B cell (primary cell): ENCODE data around the gene ZNF462. TPM values are rescaled to one million over a fixed set of nuclear protein-coding genes. Genes with fewer than 3 reads are reported as not detected.

Experiments used
- ATAC-seq: fragments of 200-7000 bp; cut with Tn5 transposase; one replicate; pipeline ENCODE4 v1.10.0; 2021; ENCODE audit warnings: low read depth, mild to moderate bottlenecking, moderate number of reproducible peaks, moderate library complexity
- CTCF ChIA-PET: fragments of 350-600 bp; sonication (Branson Sonifier 250); formaldehyde crosslinking; loops from one replicate; lab custom pipeline; 2021; ENCODE audit warnings: antibody characterized with exemption, inconsistent platforms; lab: Charles Lee
- POLR2A ChIA-PET: fragments of 350-600 bp; sonication (Branson Sonifier 250); formaldehyde crosslinking; loops from one replicate; lab custom pipeline; 2021; ENCODE audit warnings: antibody characterized with exemption; lab: Charles Lee
- DNase-seq: peaks from one replicate; pipeline ENCODE4 v3.0.0; 2013
- H2AFZ ChIP-seq: 2 replicates; pipeline ENCODE4 v1.6.1; 2012; ENCODE audit warnings: mild to moderate bottlenecking, low read depth, low read length; ENCODE audit not compliant: insufficient read depth, poor library complexity, severe bottlenecking
- H3K27ac ChIP-seq, 2 donors: 1 replicate in 1 of 2; 2 replicates in 1 of 2; pipeline ENCODE4 v1.5.1; 2012 to 2013; ENCODE audit warnings: low read length in 2 of 2, mild to moderate bottlenecking in 2 of 2, moderate library complexity in 1 of 2
- H3K27me3 ChIP-seq, 4 experiments: fragments of 200-600 bp in 1 of 4; sonication (generic) in 1 of 4; replicated peaks in 1 of 4; 1 replicate in 2 of 4; 2 replicates in 2 of 4; pipeline versions ENCODE4 v1.6.1 to v1.7.0; 2013 to 2016; ENCODE audit warnings: low read length in 3 of 4, mild to moderate bottlenecking in 2 of 4, mixed read lengths in 1 of 4, moderate library complexity in 1 of 4; ENCODE audit not compliant: insufficient read depth in 4 of 4, control insufficient read depth in 3 of 4; ENCODE audit errors: control extremely low read depth in 1 of 4
- H3K36me3 ChIP-seq, 2 experiments: replicated peaks in 1 of 2; 1 replicate in 1 of 2; 2 replicates in 1 of 2; pipeline versions ENCODE4 v1.6.1 to v1.7.1; 2013; ENCODE audit warnings: low read length in 1 of 2; ENCODE audit not compliant: insufficient read depth in 2 of 2, control insufficient read depth in 1 of 2; ENCODE audit errors: control extremely low read depth in 1 of 2, extremely low read depth in 1 of 2
- H3K4me1 ChIP-seq, 2 donors: fragments of 200-600 bp in 1 of 2; sonication (generic) in 1 of 2; 1 replicate in 1 of 2; 2 replicates in 1 of 2; pipeline versions ENCODE4 v1.5.1 to v1.6.1; 2013 to 2017; ENCODE audit warnings: low read length in 2 of 2; ENCODE audit not compliant: control insufficient read depth in 2 of 2, insufficient read depth in 2 of 2
- H3K4me2 ChIP-seq: replicated peaks from 2 replicates; pipeline ENCODE3; 2012; ENCODE audit warnings: mild to moderate bottlenecking, low read depth, low read length; ENCODE audit not compliant: poor library complexity, severe bottlenecking
- H3K4me3 ChIP-seq, 5 experiments: fragments of 200-600 bp in 1 of 5; sonication (generic) in 1 of 5; 1 replicate in 3 of 5; 2 replicates in 2 of 5; pipeline versions ENCODE4 v1.5.1 to v1.7.0; 2011 to 2016; ENCODE audit warnings: low read length in 4 of 5, mild to moderate bottlenecking in 4 of 5, low read depth in 2 of 5, control low read depth in 1 of 5, moderate library complexity in 1 of 5; ENCODE audit not compliant: insufficient read depth in 1 of 5; ENCODE audit errors: control extremely low read depth in 1 of 5, extremely low read depth in 1 of 5
- H3K79me2 ChIP-seq: fragments of 200-600 bp; sonication (generic); one replicate; pipeline ENCODE4 v1.6.0; 2016; ENCODE audit warnings: low read length; ENCODE audit not compliant: control insufficient read depth, insufficient read depth
- H3K9ac ChIP-seq: fragments of 200-600 bp; sonication (generic); 2 replicates; pipeline ENCODE4 v1.6.1; 2017; ENCODE audit warnings: mild to moderate bottlenecking, low read length, moderate library complexity
- H3K9me3 ChIP-seq, 3 donors: one replicate each; pipeline versions ENCODE4 v1.6.1 to v1.7.1; 2013; ENCODE audit warnings: low read length in 2 of 3; ENCODE audit not compliant: control insufficient read depth in 2 of 3, insufficient read depth in 1 of 3; ENCODE audit errors: control extremely low read depth in 1 of 3
- H4K20me1 ChIP-seq: 2 replicates; pipeline ENCODE4 v1.6.0; 2012; ENCODE audit warnings: mild to moderate bottlenecking, low read length; ENCODE audit not compliant: insufficient read depth, control insufficient read depth, poor library complexity, severe bottlenecking
- H3K27ac Mint-ChIP-seq: one replicate; pipeline ENCODE4 v1.8.0; 2021; ENCODE audit warnings: mixed read lengths
- H3K27me3 Mint-ChIP-seq: one replicate; pipeline ENCODE4 v1.8.0; 2021; ENCODE audit warnings: mixed read lengths
- H3K4me1 Mint-ChIP-seq: one replicate; pipeline ENCODE4 v1.8.0; 2021; ENCODE audit warnings: mixed read lengths
- H3K4me3 Mint-ChIP-seq: one replicate; pipeline ENCODE4 v1.8.0; 2021; ENCODE audit warnings: mixed read lengths
- H3K9me3 Mint-ChIP-seq: one replicate; pipeline ENCODE4 v1.8.0; 2022; ENCODE audit warnings: mixed read lengths; ENCODE audit not compliant: insufficient read depth
- CTCF ChIP-seq: fragments of 200-600 bp; IDR thresholded peaks from one replicate; pipeline ENCODE4 v1.8.0; 2022; ENCODE audit warnings: antibody characterized with exemption, mild to moderate bottlenecking
- EZH2 ChIP-seq: IDR thresholded peaks from 2 replicates; pipeline ENCODE4 v1.6.1; 2012; ENCODE audit warnings: borderline replicate concordance, low read depth, mild to moderate bottlenecking, moderate library complexity, low read length; ENCODE audit not compliant: insufficient read depth, poor library complexity, severe bottlenecking
- WGBS: methylation state at CpG from one replicate; pipeline ENCODE4 v1.1.5; 2013; ENCODE audit warnings: missing lambda C conversion rate; ENCODE audit not compliant: insufficient coverage; 5-methylcytosine and 5-hydroxymethylcytosine counted together
- intact Hi-C: fragments of 100-400 bp; cut with micrococcal nuclease; formaldehyde crosslinking; loops from one replicate; pipeline ENCODE4 v1.10.0; 2022
- polyA plus RNA-seq: library from polyadenylated mRNA; depleted of rRNA; stranded (reverse); fragments of >200 nt; gene quantifications from 2 replicates; pipeline ENCODE4 v1.2.3, GENCODE V29; 2012
- total RNA-seq, 2 donors: library from RNA; stranded (reverse); fragments of 120-200 nt in 1 of 2; gene quantifications; 1 replicate in 1 of 2; 2 replicates in 1 of 2; pipeline versions ENCODE4 v1.2.3 to v1.2.4, GENCODE V29; 2013 to 2022

ZNF462 gene
- total and polyA plus RNA-seq, 2 donors (not counting 1 experiment from before 2014, with no cell fraction given), result not detected

DNA sequence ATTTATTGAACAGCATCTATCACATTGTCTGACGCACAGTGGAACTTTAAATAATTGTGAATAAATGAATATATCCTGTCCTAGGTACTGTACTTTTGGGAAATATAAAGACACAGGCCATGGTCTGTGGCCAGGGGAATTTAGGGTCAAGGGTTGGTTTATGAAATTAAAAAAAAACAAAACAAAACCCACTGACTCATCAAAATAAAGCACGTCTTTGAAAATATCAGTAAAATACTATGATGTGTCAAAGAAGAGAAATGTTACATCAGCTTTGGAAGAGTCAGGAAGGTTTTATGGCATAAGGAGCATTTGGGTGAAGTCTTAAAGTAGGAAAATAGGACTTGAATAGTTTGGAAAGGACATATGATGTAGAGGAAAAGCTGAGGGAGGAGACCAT, 70.5 kb downstream of the ZNF462 start:
- intact Hi-C loops, result no loop called here
- H3K4me2 ChIP-seq, result no peak overlapping the region
- no peak for TF ChIP-seq CTCF
- no peak for TF ChIP-seq EZH2

GRCh38 chr9:106934442-106935238, 71.7 kb downstream of the ZNF462 start:
- DNase-seq (no peak), ATAC-seq (no peak)
- H3K4me3 Mint-ChIP-seq, result no peak overlapping the region
- H3K9ac ChIP-seq, result no peak overlapping the region
- CTCF ChIA-PET, result no interaction called here
- TF ChIP-seq EZH2, result no peak
- no peak for TF ChIP-seq CTCF
- no peak overlapping the region for H3K27ac Mint-ChIP-seq
- no peaks in the 10 kb centered on the region for H3K27me3 ChIP-seq
- no peak overlapping the region for H2AFZ ChIP-seq
- H3K4me1 ChIP-seq, result no peaks in the 10 kb centered on the region
- H3K9me3 Mint-ChIP-seq, result no peaks in the 10 kb centered on the region
- no peaks in the 10 kb centered on the region for H3K4me1 Mint-ChIP-seq
- H3K4me2 ChIP-seq, result no peak overlapping the region
- H3K9me3 ChIP-seq, result no peaks in the 10 kb centered on the region
- POLR2A ChIA-PET, result no interaction called here
- WGBS, result no CpG with 5 or more reads among the region's 5 CpGs
- H3K79me2 ChIP-seq, result no peaks in the 10 kb centered on the region
- no peaks in the 10 kb centered on the region for H3K27me3 Mint-ChIP-seq
- no peaks in the 10 kb centered on the region for H3K36me3 ChIP-seq
- H3K27ac ChIP-seq, result no peak overlapping the region
- intact Hi-C loops, result no loop called here
- H4K20me1 ChIP-seq, result no peaks in the 10 kb centered on the region
- H3K4me3 ChIP-seq, result no peak overlapping the region

More for the DNA sequence above, 70.5 kb downstream of the ZNF462 start:
- Mint-ChIP-seq H3K27me3 (no peaks in the 10 kb centered on the region), H3K4me1 (no peaks in the 10 kb centered on the region), H3K4me3 (no peak overlapping the region), H3K9me3 (no peaks in the 10 kb centered on the region), H3K27ac (no peak overlapping the region)
- no peaks in the 10 kb centered on the region for H3K27me3 ChIP-seq
- ChIA-PET CTCF (no interaction called here), POLR2A (no interaction called here)
- H3K4me3 ChIP-seq, result no peak overlapping the region
- no CpG with 5 or more reads among the region's 2 CpGs for WGBS
- H3K36me3 ChIP-seq, result no peaks in the 10 kb centered on the region
- H4K20me1 ChIP-seq, result no peaks in the 10 kb centered on the region
- no peaks in the 10 kb centered on the region for H3K79me2 ChIP-seq
- peaks cover 0 to 7% (median 0%) of the 10 kb centered on the region in 3 donors for H3K9me3 ChIP-seq
- no peaks in the 10 kb centered on the region for H3K4me1 ChIP-seq
- H3K27ac ChIP-seq, result no peak overlapping the region
- no peak overlapping the region for H2AFZ ChIP-seq
- DNase-seq, result no peak
- H3K9ac ChIP-seq, result no peak overlapping the region
- ATAC-seq, result no peak
